ENCODE results near the gene CNR1. TPM values are rescaled to one million over a fixed set of nuclear protein-coding genes. Genes with fewer than 3 reads are reported as not detected.
A peak's percentile ranks its signal among the peaks of the same experiment; 100 is the strongest.

CNR1 gene
- total RNA-seq, 1 experiment from 2014 or later: not detected

GRCh38 chr6:88124925-88125557 lies 41.1 kb downstream of the CNR1 start:
- POLR2A ChIA-PET (ENCODE audit: low non-redundant PET): no interaction called here
- TF ChIP-seq EZH2 (IDR thresholded peaks at IDR 0.05; ENCODE audit: borderline replicate concordance, low read depth, low read length, poor library complexity, severe bottlenecking) (no peak), CTCF (conservative IDR thresholded peaks at IDR 0.05; ENCODE audit: low read depth, low read length) (no peak)
- H3K4me3 ChIP-seq (ENCODE audit: low read depth, low read length, poor library complexity, severe bottlenecking): no peak overlapping the region
- intact Hi-C loops (cut with micrococcal nuclease; ENCODE audit: unreplicated experiment): no loop called here
- no TSS peak for BruUV-seq (replicated peaks)
- CTCF ChIA-PET: no interaction called here
- no peaks in the 10 kb centered on the region for H3K27me3 ChIP-seq (replicated peaks; ENCODE audit: insufficient read depth, low read depth, low read length, poor library complexity)
- no peak overlapping the region for H3K27ac ChIP-seq (ENCODE audit: low read depth, low read length, poor library complexity, severe bottlenecking)
- H3K4me1 ChIP-seq (ENCODE audit: insufficient read depth, low read length, poor library complexity, severe bottlenecking): no peaks in the 10 kb centered on the region
- no peak for DNase-seq (ENCODE audit: low spot score)
- no peaks in the 10 kb centered on the region for H3K9me3 ChIP-seq (ENCODE audit: low read depth, low read length, poor library complexity, severe bottlenecking)
- H3K36me3 ChIP-seq (ENCODE audit: insufficient read depth, low read length, poor library complexity, severe bottlenecking): no peaks in the 10 kb centered on the region

GRCh38 chr6:88120635-88121034 lies 45.5 kb downstream of the CNR1 start:
- Histone ChIP-seq H3K4me1 (ENCODE audit: insufficient read depth, low read length, poor library complexity, severe bottlenecking) (no peaks in the 10 kb centered on the region), H3K27me3 (replicated peaks; ENCODE audit: insufficient read depth, low read depth, low read length, poor library complexity) (peaks cover 3% of the 10 kb centered on the region), H3K36me3 (ENCODE audit: insufficient read depth, low read length, poor library complexity, severe bottlenecking) (no peaks in the 10 kb centered on the region), H3K4me3 (ENCODE audit: low read depth, low read length, poor library complexity, severe bottlenecking) (no peak overlapping the region), H3K27ac (ENCODE audit: low read depth, low read length, poor library complexity, severe bottlenecking) (no peak overlapping the region), H3K9me3 (ENCODE audit: low read depth, low read length, poor library complexity, severe bottlenecking) (no peaks in the 10 kb centered on the region)
- intact Hi-C loops (cut with micrococcal nuclease; ENCODE audit: unreplicated experiment): no loop called here
- TF ChIP-seq EZH2 (IDR thresholded peaks at IDR 0.05; ENCODE audit: borderline replicate concordance, low read depth, low read length, poor library complexity, severe bottlenecking) (no peak), CTCF (conservative IDR thresholded peaks at IDR 0.05; ENCODE audit: low read depth, low read length) (no peak)
- DNase-seq (ENCODE audit: low spot score): no peak
- CTCF ChIA-PET: no interaction called here
- BruUV-seq (replicated peaks): no TSS peak
- POLR2A ChIA-PET (ENCODE audit: low non-redundant PET): no interaction called here

GRCh38 chr6:88119769-88120168 lies 46.4 kb downstream of the CNR1 start:
- peaks cover 3% of the 10 kb centered on the region for H3K27me3 ChIP-seq (replicated peaks; ENCODE audit: insufficient read depth, low read depth, low read length, poor library complexity)
- H3K36me3 ChIP-seq (ENCODE audit: insufficient read depth, low read length, poor library complexity, severe bottlenecking): no peaks in the 10 kb centered on the region
- no TSS peak for BruUV-seq (replicated peaks)
- no peak overlapping the region for H3K27ac ChIP-seq (ENCODE audit: low read depth, low read length, poor library complexity, severe bottlenecking)
- ChIA-PET POLR2A (ENCODE audit: low non-redundant PET) (no interaction called here), CTCF (no interaction called here)
- H3K4me1 ChIP-seq (ENCODE audit: insufficient read depth, low read length, poor library complexity, severe bottlenecking): no peaks in the 10 kb centered on the region
- DNase-seq (ENCODE audit: low spot score): peak; percentile 30
- TF ChIP-seq CTCF (conservative IDR thresholded peaks at IDR 0.05; ENCODE audit: low read depth, low read length): no peak
- no peak for TF ChIP-seq EZH2 (IDR thresholded peaks at IDR 0.05; ENCODE audit: borderline replicate concordance, low read depth, low read length, poor library complexity, severe bottlenecking)
- no peak overlapping the region for H3K4me3 ChIP-seq (ENCODE audit: low read depth, low read length, poor library complexity, severe bottlenecking)
- no peaks in the 10 kb centered on the region for H3K9me3 ChIP-seq (ENCODE audit: low read depth, low read length, poor library complexity, severe bottlenecking)
- intact Hi-C loops (cut with micrococcal nuclease; ENCODE audit: unreplicated experiment): no loop called here

Measured in A673 (cell line).